GM12891 (cell line): Measurements from ENCODE around the gene CDH23.

ENCODE experiments used
- DNase-seq: peaks from one replicate; pipeline ENCODE4 v3.0.0; 2011; ENCODE audit warnings: low spot score; ENCODE audit not compliant: insufficient read length
- FAIRE-seq: peaks from 2 replicates; lab custom pipeline; 2011; peaks lifted over from hg19 to GRCh38; lab: Jason Lieb, UNC
- PAX5 ChIP-seq: IDR thresholded peaks from 2 replicates; pipeline ENCODE4 v1.6.1; 2011; ENCODE audit warnings: low read length, moderate library complexity, mild to moderate bottlenecking; ENCODE audit not compliant: insufficient read depth, severe bottlenecking
- POLR2A ChIP-seq: IDR thresholded peaks from 2 replicates; pipeline ENCODE4 v1.6.1; 2011; ENCODE audit warnings: low read depth, low read length, control low read depth
- POLR2AphosphoS5 ChIP-seq: IDR thresholded peaks from 2 replicates; pipeline ENCODE4 v1.6.1; 2011; ENCODE audit warnings: low read depth, low read length, control low read depth
- POU2F2 ChIP-seq: IDR thresholded peaks from 2 replicates; pipeline ENCODE4 v1.6.1; 2011; ENCODE audit warnings: low read depth, mild to moderate bottlenecking, control low read depth, low read length, moderate library complexity
- SPI1 ChIP-seq: IDR thresholded peaks from 2 replicates; pipeline ENCODE4 v1.6.1; 2011; ENCODE audit warnings: low read depth, low read length, control low read depth
- TAF1 ChIP-seq: IDR thresholded peaks from 2 replicates; pipeline ENCODE4 v1.6.1; 2011; ENCODE audit warnings: low read depth, low read length, control low read depth

The CDH23 gene

DNA sequence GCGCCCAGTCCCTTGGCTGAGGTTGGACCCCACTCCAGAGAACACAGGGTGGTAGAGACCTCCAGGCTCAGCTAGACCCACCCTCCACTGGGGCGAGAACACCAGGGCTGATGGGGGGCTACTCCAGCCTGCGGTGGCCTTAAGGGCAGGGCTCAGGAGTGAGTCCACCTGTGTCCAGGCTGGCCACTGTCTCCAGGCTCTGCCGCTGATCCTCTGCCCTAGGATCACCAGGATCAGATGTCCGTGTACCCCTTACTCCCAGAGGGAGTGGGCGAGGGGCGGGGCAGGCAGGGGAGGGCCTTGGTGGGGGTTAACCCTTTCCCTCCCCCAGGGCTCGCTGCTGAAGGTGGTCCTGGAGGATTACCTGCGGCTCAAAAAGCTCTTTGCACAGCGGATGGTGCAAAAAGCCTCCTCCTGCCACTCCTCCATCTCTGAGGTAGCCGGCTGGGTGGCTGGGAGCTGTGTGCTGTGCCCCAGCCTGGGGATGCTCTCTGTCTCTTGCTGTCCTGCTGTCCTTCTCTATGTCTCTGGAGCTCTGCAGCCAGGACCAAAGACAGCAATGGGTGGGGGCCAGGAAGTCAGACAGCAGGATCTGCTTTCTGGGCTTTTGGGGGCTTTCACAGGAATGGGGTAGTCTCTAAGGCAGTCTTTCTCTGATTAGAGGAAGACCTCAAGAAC lies 416.3 kb downstream of the CDH23 start:
- DNase-seq (no peak), FAIRE-seq (no peak)
- TF ChIP-seq SPI1 (no peak), POLR2AphosphoS5 (no peak), TAF1 (no peak), POLR2A (no peak), POU2F2 (no peak)

DNA sequence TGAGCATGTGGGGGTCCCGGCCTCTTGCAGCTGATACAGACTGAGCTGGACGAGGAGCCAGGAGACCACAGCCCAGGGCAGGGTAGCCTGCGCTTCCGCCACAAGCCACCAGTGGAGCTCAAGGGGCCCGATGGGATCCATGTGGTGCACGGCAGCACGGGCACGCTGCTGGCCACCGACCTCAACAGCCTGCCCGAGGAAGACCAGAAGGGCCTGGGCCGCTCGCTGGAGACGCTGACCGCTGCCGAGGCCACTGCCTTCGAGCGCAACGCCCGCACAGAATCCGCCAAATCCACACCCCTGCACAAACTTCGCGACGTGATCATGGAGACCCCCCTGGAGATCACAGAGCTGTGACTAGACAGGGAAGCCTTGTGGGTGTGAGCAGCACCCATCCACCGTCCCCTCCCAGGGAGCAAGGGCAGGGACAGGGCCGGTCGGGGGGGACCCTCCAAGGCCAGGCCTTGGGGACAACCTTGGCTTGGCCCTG lies 418.2 kb downstream of the CDH23 start:
- FAIRE-seq (no peak), DNase-seq (no peak)
- no peak for TF ChIP-seq POU2F2
- TF ChIP-seq POLR2AphosphoS5 = 0 out of 2 replicates have a peak, but pooled peaks have one; percentile 6

DNA sequence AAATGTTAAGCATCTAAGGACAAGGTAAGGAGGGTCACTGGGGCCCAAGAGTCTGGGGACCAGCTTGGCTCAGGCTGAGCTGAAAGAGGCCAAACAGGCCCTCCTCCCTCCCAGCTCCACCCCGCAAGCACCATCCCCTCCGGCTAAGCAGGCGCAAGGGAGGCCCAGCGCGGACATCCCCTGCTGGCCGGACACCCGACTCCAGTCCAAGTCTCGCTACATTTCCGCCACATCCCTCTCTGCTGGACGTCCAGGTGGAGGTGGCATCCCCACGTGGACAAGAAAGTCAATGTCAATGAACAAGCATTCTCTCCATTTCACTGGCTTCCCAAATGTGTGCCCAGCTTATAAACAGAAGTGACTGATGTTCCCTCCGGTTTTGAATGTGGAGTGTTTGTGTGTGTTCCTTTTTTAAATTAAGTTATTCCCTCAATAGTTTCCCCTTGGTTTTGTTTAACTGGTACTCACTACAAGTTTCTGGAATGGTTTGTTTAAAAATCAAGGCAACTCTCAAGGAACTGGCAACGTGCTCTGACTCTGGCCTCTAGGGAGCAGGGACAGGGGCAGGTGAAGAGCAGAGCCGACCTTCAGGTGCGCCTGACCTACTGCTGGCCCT lies 418.9 kb downstream of the CDH23 start:
- DNase-seq (no peak), FAIRE-seq (no peak)
- TF ChIP-seq PAX5 (no peak), POU2F2 (no peak), POLR2AphosphoS5 (no peak), SPI1 (no peak), POLR2A (no peak), TAF1 (no peak)

DNA sequence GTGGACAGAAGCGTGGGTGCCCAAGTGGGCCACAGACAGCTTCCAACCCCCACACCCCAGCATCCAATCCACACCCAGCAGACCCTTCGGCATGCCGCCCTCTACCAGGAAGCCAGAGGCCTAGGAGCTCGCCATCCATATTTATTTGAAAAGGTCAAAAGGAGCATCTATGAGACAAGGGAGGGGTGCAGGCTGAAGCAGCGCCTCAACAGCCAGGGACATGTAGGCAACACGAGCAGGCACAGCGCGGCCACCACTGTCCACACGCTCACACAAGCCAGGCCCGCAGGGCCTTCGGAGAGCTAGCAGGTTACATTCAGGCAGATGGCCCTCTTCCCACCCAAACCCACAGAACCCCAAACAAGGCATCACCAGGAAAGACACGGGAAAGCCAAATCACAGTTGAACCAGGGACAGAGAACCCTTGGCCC lies 419.7 kb downstream of the CDH23 start:
- FAIRE-seq (no peak), DNase-seq (no peak)
- TF ChIP-seq SPI1 (no peak), TAF1 (no peak), PAX5 (no peak), POLR2A (no peak), POLR2AphosphoS5 (no peak), POU2F2 (no peak)

DNA sequence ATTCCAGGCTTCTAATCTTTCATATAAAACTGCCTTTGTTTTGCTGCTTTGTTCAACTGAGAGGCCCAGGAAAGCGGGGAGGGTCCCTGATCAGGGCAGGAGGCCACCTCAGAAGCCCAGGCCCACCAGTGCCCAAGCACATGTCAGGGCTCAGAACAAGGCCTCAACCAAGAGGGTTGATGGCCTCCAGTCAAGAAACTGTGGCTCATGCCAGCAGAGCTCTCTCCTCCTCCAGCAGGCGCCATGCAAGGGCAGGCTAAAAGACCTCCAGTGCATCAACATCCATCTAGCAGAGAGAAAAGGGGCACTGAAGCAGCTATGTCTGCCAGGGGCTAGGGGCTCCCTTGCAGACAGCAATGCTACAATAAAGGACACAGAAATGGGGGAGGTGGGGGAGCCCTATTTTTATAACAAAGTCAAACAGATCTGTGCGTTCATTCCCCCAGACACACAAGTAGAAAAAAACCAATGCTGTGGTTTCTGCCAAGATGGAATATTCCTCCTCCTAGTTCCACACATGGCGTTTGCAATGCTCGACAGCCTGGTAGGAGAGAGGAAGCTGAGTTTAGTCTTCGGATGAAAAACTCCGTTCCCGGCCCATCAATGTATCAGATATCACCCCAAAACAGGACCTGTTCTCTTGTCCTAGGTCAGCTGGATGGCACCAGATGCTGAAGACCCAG lies 420.4 kb downstream of the CDH23 start:
- DNase-seq (no peak), FAIRE-seq (no peak)
- TF ChIP-seq SPI1 (no peak), PAX5 (no peak), POLR2AphosphoS5 (no peak), TAF1 (no peak), POLR2A (no peak), POU2F2 (no peak)

DNA sequence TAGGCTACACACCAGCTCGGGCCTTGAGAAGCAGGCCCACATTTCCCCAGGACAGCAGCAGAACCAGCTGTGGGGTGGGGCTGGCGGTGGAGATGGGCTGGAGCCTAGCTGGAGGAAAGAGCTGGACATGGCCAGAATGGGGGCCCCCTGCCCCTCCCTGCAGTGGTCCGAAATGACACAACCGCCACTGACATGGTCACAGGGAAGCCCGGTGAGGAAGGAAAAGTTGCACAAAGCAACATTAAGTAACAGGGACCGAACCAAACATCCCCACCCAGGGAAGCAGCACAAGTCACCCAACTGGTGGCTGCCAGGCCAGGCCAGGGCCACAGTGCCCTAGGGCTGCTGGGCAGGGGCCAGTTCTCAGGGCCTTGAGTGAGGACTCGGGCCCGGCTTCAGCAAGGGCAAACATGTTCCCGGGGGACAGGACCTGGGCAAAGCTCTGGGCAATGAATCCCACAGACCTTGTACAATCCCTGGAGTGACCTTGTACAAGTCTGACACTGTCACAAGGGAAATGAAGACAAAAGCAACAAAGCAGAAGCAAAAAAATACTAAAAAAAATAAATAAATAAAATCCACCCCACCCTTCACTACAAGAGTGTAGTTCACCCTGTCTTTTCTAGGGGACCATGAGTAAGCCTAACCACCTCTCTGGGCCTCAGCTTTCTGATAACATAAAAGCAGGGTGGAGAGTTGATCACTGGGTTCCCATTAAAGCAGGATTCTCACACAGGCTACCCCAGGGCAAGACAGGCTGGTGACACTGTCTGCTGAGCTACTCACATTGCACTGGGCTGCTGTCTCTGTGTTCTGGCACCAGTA lies 421.3 kb downstream of the CDH23 start:
- FAIRE-seq (no peak), DNase-seq (no peak)
- TF ChIP-seq POLR2AphosphoS5 = no peak
- TF ChIP-seq TAF1 = no peak
- TF ChIP-seq PAX5 = no peak
- no peak for TF ChIP-seq POLR2A
- no peak for TF ChIP-seq SPI1
- no peak for TF ChIP-seq POU2F2

DNA sequence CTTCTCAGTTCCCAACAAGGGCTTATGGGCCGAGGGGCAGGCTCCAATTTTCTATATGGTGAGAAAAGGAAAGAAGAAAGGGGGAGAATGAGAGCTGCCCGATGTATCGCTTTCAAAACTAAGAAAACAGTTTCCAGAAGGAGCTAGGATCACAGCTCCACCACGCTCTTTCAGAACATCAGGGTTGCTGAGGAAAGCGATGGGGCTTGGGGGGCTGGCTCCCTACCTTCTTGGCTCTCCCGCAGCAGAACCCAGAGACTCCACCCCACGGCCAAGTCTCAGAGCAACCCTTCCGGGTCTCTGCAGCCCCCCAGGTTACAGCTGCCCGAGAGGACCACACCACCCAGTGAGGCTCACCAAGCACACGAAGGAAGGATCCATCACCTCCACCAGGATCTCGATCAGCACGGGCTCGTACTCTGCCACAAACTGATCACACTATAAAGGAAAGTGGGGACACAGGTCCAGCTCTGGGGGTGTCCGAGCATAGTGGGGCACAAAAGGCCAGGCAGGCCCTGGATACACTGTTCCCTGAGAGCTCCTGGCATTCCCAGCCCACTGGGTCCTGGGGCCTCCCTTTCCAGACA lies 422.0 kb downstream of the CDH23 start:
- no peak for FAIRE-seq
- TF ChIP-seq PAX5 (no peak), TAF1 (no peak), POLR2A (no peak), POU2F2 (no peak), POLR2AphosphoS5 (no peak)
- DNase-seq = no peak

DNA sequence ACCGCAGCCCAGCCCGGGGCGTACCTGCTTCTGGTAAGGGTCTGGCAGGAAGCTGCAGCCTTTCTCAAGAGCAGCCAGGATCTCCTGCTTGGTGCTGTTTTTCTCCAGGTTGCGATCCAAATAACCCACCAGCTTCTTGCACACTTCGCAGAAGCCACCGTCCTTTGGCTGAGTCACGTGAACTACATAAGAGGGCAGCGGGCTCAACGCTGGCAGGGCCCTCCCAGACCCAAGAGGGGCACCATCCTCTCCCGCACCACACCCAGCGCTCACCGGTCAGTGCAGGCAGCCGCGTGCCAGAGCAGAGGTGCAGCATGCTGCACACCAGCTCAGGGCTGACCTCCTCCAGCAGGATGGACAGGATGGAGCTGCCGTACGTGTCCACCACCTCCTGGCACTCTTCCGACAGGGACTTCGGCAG lies 422.7 kb downstream of the CDH23 start:
- TF ChIP-seq POLR2A (no peak), SPI1 (no peak), POLR2AphosphoS5 (no peak), POU2F2 (no peak), TAF1 (no peak), PAX5 (no peak)
- no peak for DNase-seq
- no peak for FAIRE-seq

DNA sequence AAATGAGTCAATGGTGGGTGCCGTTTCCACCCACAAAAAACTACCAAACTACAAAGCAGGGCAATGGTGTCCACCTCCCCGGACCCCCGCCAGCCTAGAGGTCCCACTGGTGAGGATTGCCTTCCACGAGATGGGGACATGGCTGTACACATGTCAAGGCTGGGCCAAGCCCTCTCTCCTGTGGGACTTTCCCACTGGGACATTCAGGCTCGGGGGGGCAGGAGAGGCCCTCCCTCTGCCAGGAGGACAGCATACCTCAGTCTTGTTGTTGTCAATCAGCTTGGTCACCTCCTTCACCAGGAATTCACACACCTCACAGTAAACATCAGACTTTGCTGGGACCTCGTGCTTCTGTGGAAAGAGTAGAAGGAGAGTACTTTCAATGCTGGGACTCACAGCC lies 423.3 kb downstream of the CDH23 start:
- FAIRE-seq (no peak), DNase-seq (no peak)
- TF ChIP-seq PAX5 (no peak), POU2F2 (no peak), SPI1 (no peak), POLR2A (no peak), POLR2AphosphoS5 (no peak), TAF1 (no peak)
